Measurements from ENCODE around the gene NFE2L2.

- TF ChIP-seq CTCF (IDR thresholded peaks at IDR 0.05) (no peak), POLR2AphosphoS5 (IDR thresholded peaks at IDR 0.05) (no peak)
Observed at GRCh38 chr2:177289824-177290628, 25.5 kb upstream of the NFE2L2 start.
